Measurements from ENCODE around the gene CNTNAP2.

CNTNAP2 gene

DNA sequence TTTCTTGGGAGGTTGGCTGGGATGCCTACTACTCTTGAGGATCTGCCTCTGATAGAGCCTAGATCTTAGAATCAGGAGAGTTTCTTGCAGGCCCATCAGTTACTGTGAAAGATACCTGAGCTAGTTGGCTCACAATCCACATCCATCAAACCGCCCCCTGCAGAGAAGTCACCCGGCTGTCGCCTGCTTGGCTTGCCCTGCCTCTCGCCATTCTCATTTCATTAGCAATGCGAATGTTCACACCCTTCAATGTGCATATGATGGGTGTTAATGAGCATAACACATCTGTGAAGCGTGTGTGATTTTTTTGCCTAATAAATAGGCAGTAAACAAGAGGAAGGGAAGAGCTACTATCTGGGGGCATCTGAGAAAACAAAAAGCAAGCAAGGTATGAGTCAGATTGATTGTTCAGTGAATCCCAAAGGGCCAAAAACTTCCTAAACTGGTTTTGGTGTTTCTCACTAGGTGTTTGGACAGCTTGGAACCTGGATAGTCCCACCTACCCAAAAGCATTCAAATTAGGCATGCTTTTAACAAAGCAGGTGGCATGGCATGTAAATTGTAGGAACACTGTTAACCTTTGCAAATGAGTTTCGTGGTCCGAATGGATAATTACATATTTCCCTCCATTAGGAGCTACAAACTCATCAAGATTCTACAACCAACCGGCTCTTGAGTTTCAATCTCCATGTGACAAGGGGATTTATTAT, 2201.7 kb downstream of the CNTNAP2 start:
- ChIA-PET CTCF (interaction anchor here (1.1 kb wide), 1 partner anchor 56 kb away, joined by 3 read pairs; no protein-coding TSS in a partner anchor), POLR2A (interaction anchor here (1.2 kb wide), 1 partner anchor 21 kb away, joined by 4 read pairs; no protein-coding TSS in a partner anchor)
- no peak for DNase-seq (ENCODE audit: extremely low spot score)
- TF ChIP-seq CTBP1 (IDR thresholded peaks at IDR 0.05; ENCODE audit: borderline replicate concordance) (no peak), FOXA1 (IDR thresholded peaks at IDR 0.05) (no peak), LEF1 (IDR thresholded peaks at IDR 0.05; ENCODE audit: borderline replicate concordance) (no peak), FOXK2 (IDR thresholded peaks at IDR 0.05) (no peak), ARNT (IDR thresholded peaks at IDR 0.05) (no peak), SP1 (IDR thresholded peaks at IDR 0.05) (no peak), FOXM1 (IDR thresholded peaks at IDR 0.05; ENCODE audit: borderline replicate concordance) (no peak), TARDBP (IDR thresholded peaks at IDR 0.05) (no peak), BHLHE40 (IDR thresholded peaks at IDR 0.05; ENCODE audit: borderline replicate concordance) (no peak), NFRKB (IDR thresholded peaks at IDR 0.05) (no peak), HDGF (IDR thresholded peaks at IDR 0.05; ENCODE audit: borderline replicate concordance) (no peak), SUZ12 (IDR thresholded peaks at IDR 0.05) (no peak), ZNF384 (IDR thresholded peaks at IDR 0.05) (no peak), L3MBTL2 (conservative IDR thresholded peaks at IDR 0.05) (no peak), ELF4 (IDR thresholded peaks at IDR 0.05) (no peak)
- TF ChIP-seq, protein P1, sequence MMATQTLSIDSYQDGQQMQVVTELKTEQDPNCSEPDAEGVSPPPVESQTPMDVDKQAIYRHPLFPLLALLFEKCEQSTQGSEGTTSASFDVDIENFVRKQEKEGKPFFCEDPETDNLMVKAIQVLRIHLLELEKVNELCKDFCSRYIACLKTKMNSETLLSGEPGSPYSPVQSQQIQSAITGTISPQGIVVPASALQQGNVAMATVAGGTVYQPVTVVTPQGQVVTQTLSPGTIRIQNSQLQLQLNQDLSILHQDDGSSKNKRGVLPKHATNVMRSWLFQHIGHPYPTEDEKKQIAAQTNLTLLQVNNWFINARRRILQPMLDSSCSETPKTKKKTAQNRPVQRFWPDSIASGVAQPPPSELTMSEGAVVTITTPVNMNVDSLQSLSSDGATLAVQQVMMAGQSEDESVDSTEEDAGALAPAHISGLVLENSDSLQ (IDR thresholded peaks at IDR 0.05): no peak

DNA sequence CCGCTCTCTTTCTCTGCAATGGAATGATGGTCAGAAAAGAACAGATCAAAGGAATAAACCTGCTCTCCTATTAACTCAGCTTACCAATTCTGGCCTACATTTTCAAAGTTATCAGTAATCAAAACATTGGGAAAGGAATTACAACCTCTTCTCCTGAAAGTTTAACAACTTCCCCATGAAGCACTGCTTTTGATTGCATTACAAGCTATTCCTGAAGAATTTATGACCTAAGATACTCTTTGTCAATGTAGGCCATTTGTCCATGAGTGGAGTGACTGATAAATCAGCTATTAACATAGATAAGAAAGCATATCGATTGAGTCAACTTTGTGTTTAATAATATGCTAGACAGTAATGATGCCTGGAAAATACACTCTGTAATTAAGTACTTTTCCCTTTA, 2202.2 kb downstream of the CNTNAP2 start:
- ChIA-PET POLR2A (interaction anchor here (1.2 kb wide), 1 partner anchor 21 kb away, joined by 4 read pairs; no protein-coding TSS in a partner anchor), CTCF (interaction anchor here (1.1 kb wide), 1 partner anchor 56 kb away, joined by 3 read pairs; no protein-coding TSS in a partner anchor)
- DNase-seq (ENCODE audit: extremely low spot score): no peak
- no peak for TF ChIP-seq ARNT (IDR thresholded peaks at IDR 0.05)
- TF ChIP-seq SP1 (IDR thresholded peaks at IDR 0.05): no peak
- no peak for TF ChIP-seq TARDBP (IDR thresholded peaks at IDR 0.05)
- no peak for TF ChIP-seq NFRKB (IDR thresholded peaks at IDR 0.05)
- no peak for TF ChIP-seq ZNF384 (IDR thresholded peaks at IDR 0.05)
- no peak for TF ChIP-seq ELF4 (IDR thresholded peaks at IDR 0.05)
- TF ChIP-seq SUZ12 (IDR thresholded peaks at IDR 0.05): no peak
- TF ChIP-seq FOXM1 (IDR thresholded peaks at IDR 0.05; ENCODE audit: borderline replicate concordance): no peak

- DNase-seq (ENCODE audit: extremely low spot score): no peak
- TF ChIP-seq FOXK2 (IDR thresholded peaks at IDR 0.05) (no peak), TARDBP (IDR thresholded peaks at IDR 0.05) (no peak), HDGF (IDR thresholded peaks at IDR 0.05; ENCODE audit: borderline replicate concordance) (no peak), ZNF384 (IDR thresholded peaks at IDR 0.05) (no peak), FOXA1 (IDR thresholded peaks at IDR 0.05) (no peak), BHLHE40 (IDR thresholded peaks at IDR 0.05; ENCODE audit: borderline replicate concordance) (no peak), LEF1 (IDR thresholded peaks at IDR 0.05; ENCODE audit: borderline replicate concordance) (no peak), ARNT (IDR thresholded peaks at IDR 0.05) (no peak), ELF4 (IDR thresholded peaks at IDR 0.05) (no peak), SUZ12 (IDR thresholded peaks at IDR 0.05) (no peak), NFRKB (IDR thresholded peaks at IDR 0.05) (no peak), FOXM1 (IDR thresholded peaks at IDR 0.05; ENCODE audit: borderline replicate concordance) (no peak), SP1 (IDR thresholded peaks at IDR 0.05) (no peak), L3MBTL2 (conservative IDR thresholded peaks at IDR 0.05) (no peak)
- TF ChIP-seq, protein P1 (IDR thresholded peaks at IDR 0.05): no peak
- ChIA-PET POLR2A (no interaction called here), CTCF (no interaction called here)
Measured at GRCh38 chr7:148319316-148319808, 2202.8 kb downstream of the CNTNAP2 start.

GRCh38 chr7:148325208-148325607, 2208.6 kb downstream of the CNTNAP2 start:
- CTCF ChIA-PET: interaction anchor here (1.8 kb wide), 1 partner anchor 9 kb away, joined by 7 read pairs; no protein-coding TSS in a partner anchor
- POLR2A ChIA-PET: no interaction called here
- TF ChIP-seq L3MBTL2 (conservative IDR thresholded peaks at IDR 0.05): no peak
- no peak for TF ChIP-seq CTBP1 (IDR thresholded peaks at IDR 0.05; ENCODE audit: borderline replicate concordance)

GRCh38 chr7:148327379-148327778, 2210.8 kb downstream of the CNTNAP2 start:
- ChIA-PET POLR2A (no interaction called here), CTCF (no interaction called here)
- no peak for TF ChIP-seq CTBP1 (IDR thresholded peaks at IDR 0.05; ENCODE audit: borderline replicate concordance)
- no peak for TF ChIP-seq FOXA1 (IDR thresholded peaks at IDR 0.05)
- no peak for TF ChIP-seq TARDBP (IDR thresholded peaks at IDR 0.05)
- TF ChIP-seq ELF4 (IDR thresholded peaks at IDR 0.05): no peak
- TF ChIP-seq, protein P1 (IDR thresholded peaks at IDR 0.05): no peak
- no peak for TF ChIP-seq NFRKB (IDR thresholded peaks at IDR 0.05)
- TF ChIP-seq ARNT (IDR thresholded peaks at IDR 0.05): no peak
- TF ChIP-seq SUZ12 (IDR thresholded peaks at IDR 0.05): no peak
- no peak for TF ChIP-seq HDGF (IDR thresholded peaks at IDR 0.05; ENCODE audit: borderline replicate concordance)
- TF ChIP-seq ZNF384 (IDR thresholded peaks at IDR 0.05): no peak
- TF ChIP-seq FOXK2 (IDR thresholded peaks at IDR 0.05): no peak
- TF ChIP-seq L3MBTL2 (conservative IDR thresholded peaks at IDR 0.05): no peak
- no peak for TF ChIP-seq BHLHE40 (IDR thresholded peaks at IDR 0.05; ENCODE audit: borderline replicate concordance)
- TF ChIP-seq FOXM1 (IDR thresholded peaks at IDR 0.05; ENCODE audit: borderline replicate concordance): no peak
- no peak for TF ChIP-seq SP1 (IDR thresholded peaks at IDR 0.05)
- no peak for TF ChIP-seq LEF1 (IDR thresholded peaks at IDR 0.05; ENCODE audit: borderline replicate concordance)
- DNase-seq (ENCODE audit: extremely low spot score): no peak

More at GRCh38 chr7:148325208-148325607, 2208.6 kb downstream of the CNTNAP2 start:
- no peak for DNase-seq (ENCODE audit: extremely low spot score)

DNA sequence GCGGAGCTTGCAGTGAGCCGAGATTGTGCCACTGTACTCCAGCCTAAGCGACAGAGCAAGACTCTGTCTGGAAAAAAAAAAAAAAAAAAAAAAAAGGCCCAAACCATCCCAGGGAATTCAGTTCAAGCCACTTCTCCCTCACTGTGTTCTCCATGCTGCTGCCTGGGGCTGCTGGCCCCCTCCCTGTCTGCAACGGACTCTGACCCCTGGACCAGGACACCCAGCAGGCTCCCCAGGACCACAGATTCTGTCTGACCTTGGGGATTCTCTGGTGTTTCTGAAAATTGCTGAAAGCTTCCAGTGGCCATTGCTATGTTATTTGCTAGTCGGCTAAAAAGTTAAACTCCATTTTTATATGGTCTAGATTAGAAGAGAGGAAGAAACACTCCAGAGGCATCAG, 2212.3 kb downstream of the CNTNAP2 start:
- POLR2A ChIA-PET: no interaction called here
- CTCF ChIA-PET: no interaction called here
- no peak for TF ChIP-seq TARDBP (IDR thresholded peaks at IDR 0.05)
- no peak for TF ChIP-seq FOXA1 (IDR thresholded peaks at IDR 0.05)
- no peak for TF ChIP-seq BHLHE40 (IDR thresholded peaks at IDR 0.05; ENCODE audit: borderline replicate concordance)
- TF ChIP-seq ELF4 (IDR thresholded peaks at IDR 0.05): no peak
- TF ChIP-seq, protein P1 (IDR thresholded peaks at IDR 0.05): no peak
- no peak for TF ChIP-seq FOXK2 (IDR thresholded peaks at IDR 0.05)
- TF ChIP-seq SP1 (IDR thresholded peaks at IDR 0.05): no peak
- no peak for DNase-seq (ENCODE audit: extremely low spot score)
